Heart right ventricle (tissue), 16 donors: ENCODE data around the gene FANCI. TPM values are rescaled to one million over a fixed set of nuclear protein-coding genes. Genes with fewer than 3 reads are reported as not detected.

Experiments used
- ATAC-seq, 8 donors: fragments of 200-7000 bp; cut with Tn5 transposase; one replicate each; pipeline ENCODE4 v1.9.1; 2020; ENCODE audit warnings: mild to moderate bottlenecking in 8 of 8, moderate library complexity in 8 of 8, moderate number of reproducible peaks in 1 of 8
- DNase-seq, 2 donors: peaks; one replicate each; pipeline ENCODE4 v3.0.0-alpha.2; 2020
- H3K27ac ChIP-seq, 10 donors: fragments of 200-600 bp; sonication (generic) in 2 of 10; one replicate each; pipeline versions ENCODE4 v1.5.0 to v1.8.0; 2020 to 2022; ENCODE audit warnings: mild to moderate bottlenecking in 3 of 10
- H3K27me3 ChIP-seq, 7 donors: fragments of 200-600 bp; one replicate each; pipeline ENCODE4 v1.8.0; 2021 to 2022; ENCODE audit warnings: mild to moderate bottlenecking in 2 of 7
- H3K36me3 ChIP-seq, 9 donors: fragments of 200-600 bp; sonication (generic) in 1 of 9; one replicate each; pipeline versions ENCODE4 v1.5.0 to v1.8.0; 2020 to 2022; ENCODE audit warnings: mild to moderate bottlenecking in 2 of 9
- H3K4me1 ChIP-seq, 9 donors: fragments of 200-600 bp; sonication (generic) in 1 of 9; one replicate each; pipeline versions ENCODE4 v1.5.0 to v1.8.0; 2020 to 2022; ENCODE audit warnings: mild to moderate bottlenecking in 4 of 9
- H3K4me3 ChIP-seq, 10 donors: fragments of 200-600 bp; sonication (generic) in 2 of 10; one replicate each; pipeline versions ENCODE4 v1.5.0 to v1.8.0; 2020 to 2022; ENCODE audit warnings: mild to moderate bottlenecking in 7 of 10, moderate library complexity in 2 of 10
- H3K9me3 ChIP-seq, 11 donors: fragments of 200-600 bp in 10 of 11; sonication (generic) in 2 of 11; one replicate each; pipeline versions ENCODE4 v1.5.0 to v1.8.0; 2013 to 2022; ENCODE audit warnings: mild to moderate bottlenecking in 2 of 11, control low read depth in 1 of 11, moderate library complexity in 1 of 11
- CTCF ChIP-seq, 9 donors: fragments of 200-600 bp; sonication (generic) in 2 of 9; IDR thresholded peaks; one replicate each; pipeline versions ENCODE4 v1.5.0 to v1.8.0; 2021 to 2022; ENCODE audit warnings: antibody characterized with exemption in 9 of 9, mild to moderate bottlenecking in 5 of 9, moderate library complexity in 1 of 9
- WGBS, 2 donors: extraction: QIAGEN DNeasy Blood & Tissue Kit; methylation state at CpG; one replicate each; pipeline ENCODE4 v1.1.7; 2013; ENCODE audit warnings: inconsistent platforms in 1 of 2; 5-methylcytosine and 5-hydroxymethylcytosine counted together
- intact Hi-C, 10 donors: fragments of 100-400 bp; cut with DNase I; formaldehyde crosslinking; loops; one replicate each; pipeline versions ENCODE4 v1.11.1 to v1.14.2; 2022
- polyA plus RNA-seq, 2 donors: library from polyadenylated mRNA; stranded (reverse); fragments of 200-250 nt; gene quantifications; one replicate each; pipeline ENCODE4 v1.2.3, GENCODE V29; 2013
- total RNA-seq, 10 donors: library from RNA; stranded (reverse); fragmentation: NEBNext Ultra II Directional in 3 of 10; extraction: Animal tissue kit (Norgen Biotek cat#: 25700) in 3 of 10; gene quantifications; one replicate each; pipeline versions ENCODE4 v1.2.1 to v1.2.4, GENCODE V29; 2021 to 2023
- donor health status: Arrhythmogenic right ventricular cardiomyopathy.
- donor health status: ischemic (EF 13 %, LVEDD 7.1; RV severe dilation, severe dysfunction).
- donor health status: healthy with polysubstance abuse.
- donor health status: DM: no; HTN: yes; CAD: no.
- donor health status: DM: no; HTN: no; CAD: no.
- donor health status: ischemic (EF 25% LVEDD 6.9; RV normal size, moderate dysfunction).
- donor health status: ischemic (EF 25% LVEDD 5.7; RV mildly dilated, moderate dysfunction).
- donor health status: healthy.
- donor health status: DM: yes; HTN: yes; CAD: no.
- donor health status: Ischemic cardiomyopathy.
- donor health status: ischemic (EF 35%, LVEDD 5.7; RV mildly dilated, moderate dysfunction).
- donor health status: nonischemic (EF 11% LVEDD 7.7; RV severe dilation, severe dysfunction).
- donor health status: DM: yes; HTN: yes; CAD: no.
- donor health status: PGD.
- donor health status: ischemic (EF 29% LVEDD 5.4; RV normal size, mild dysfunction).
- donor health status: nonischemic (EF 23%, LVEDD 6.1; RV moderate dilation, normal function).

Gene FANCI
- total and polyA plus RNA-seq, 12 donors: 1.3 to 9.9 (median 2.5) TPM

GRCh38 chr15:89196994-89197393 is 46.8 kb upstream of the FANCI start:
- Histone ChIP-seq H3K27ac (peak overlapping the region in 8 of 10 donors; percentile 0 to 72 (median 48)), H3K4me1 (peaks cover 0 to 53% (median 32%) of the 10 kb centered on the region in 9 donors)

GRCh38 chr15:89197503-89197971 is 46.2 kb upstream of the FANCI start:
- WGBS, 2 donors: 43 to 51% methylated on average over 4 of the region's 4 CpGs
- H3K4me3 ChIP-seq: no peak overlapping the region
- peak in 1 of 2 donors; percentile 41 for DNase-seq
- H3K4me1 ChIP-seq: peaks cover 0 to 53% (median 32%) of the 10 kb centered on the region in 9 donors
- ATAC-seq: peak in 7 of 8 donors; percentile 5 to 60 (median 54)
- no peak for TF ChIP-seq CTCF (IDR thresholded peaks at IDR 0.05)
- H3K36me3 ChIP-seq: peaks cover 0 to 88% (median 48%) of the 10 kb centered on the region in 9 donors
- no peaks in the 10 kb centered on the region for H3K9me3 ChIP-seq
- no peaks in the 10 kb centered on the region for H3K27me3 ChIP-seq
- intact Hi-C loops: no loop called here
- peak overlapping the region in 8 of 10 donors; percentile 0 to 72 (median 48) for H3K27ac ChIP-seq

More at GRCh38 chr15:89196994-89197393, 46.8 kb upstream of the FANCI start:
- ATAC-seq (no peak), DNase-seq (no peak)
- intact Hi-C loops: no loop called here
- no peaks in the 10 kb centered on the region for H3K9me3 ChIP-seq
- 51 to 55% methylated on average over 7 of the region's 7 CpGs for WGBS, 2 donors
- no peaks in the 10 kb centered on the region for H3K27me3 ChIP-seq
- H3K36me3 ChIP-seq: peaks cover 0 to 93% (median 51%) of the 10 kb centered on the region in 9 donors
- TF ChIP-seq CTCF (IDR thresholded peaks at IDR 0.05): no peak
- H3K4me3 ChIP-seq: no peak overlapping the region

GRCh38 chr15:89198196-89198595 is 45.6 kb upstream of the FANCI start:
- Histone ChIP-seq H3K27ac (peak overlapping the region in 7 of 10 donors; percentile 3 to 72 (median 52)), H3K9me3 (no peaks in the 10 kb centered on the region), H3K27me3 (no peaks in the 10 kb centered on the region), H3K36me3 (peaks cover 0 to 83% (median 42%) of the 10 kb centered on the region in 9 donors), H3K4me3 (no peak overlapping the region), H3K4me1 (peaks cover 0 to 53% (median 32%) of the 10 kb centered on the region in 9 donors)
- WGBS, 2 donors: 78 to 80% methylated on average over 2 of the region's 2 CpGs
- DNase-seq (no peak), ATAC-seq (no peak)
- intact Hi-C loops: no loop called here
- TF ChIP-seq CTCF (IDR thresholded peaks at IDR 0.05): no peak

- no peak for TF ChIP-seq CTCF (IDR thresholded peaks at IDR 0.05)
- WGBS, 2 donors: 66 to 71% methylated on average over 3 of the region's 3 CpGs
- no peaks in the 10 kb centered on the region for H3K9me3 ChIP-seq
- no peaks in the 10 kb centered on the region for H3K27me3 ChIP-seq
- peaks cover 0 to 53% (median 32%) of the 10 kb centered on the region in 9 donors for H3K4me1 ChIP-seq
- intact Hi-C loops: no loop called here
- ATAC-seq: peak in 5 of 8 donors; percentile 6 to 61 (median 49)
- H3K27ac ChIP-seq: peak overlapping the region in 9 of 10 donors; percentile 9 to 72 (median 46)
- peaks cover 0 to 75% (median 35%) of the 10 kb centered on the region in 9 donors for H3K36me3 ChIP-seq
- no peak for DNase-seq
- H3K4me3 ChIP-seq: no peak overlapping the region
Observed at GRCh38 chr15:89198934-89199333, 44.8 kb upstream of the FANCI start.
